PC-3 (cell line): ENCODE results near the gene OR1A2. TPM values are rescaled to one million over a fixed set of nuclear protein-coding genes. Genes with fewer than 3 reads are reported as not detected.

Experiments used
- ATAC-seq: fragments of 200-7000 bp; cut with Tn5 transposase; 2 replicates; pipeline ENCODE4 v1.9.1; 2020; ENCODE audit warnings: mild to moderate bottlenecking, moderate library complexity
- BruUV-seq: library from RNA; stranded (reverse); fragments of 400-500 nt; replicated peaks from 2 replicates; lab custom pipeline; 2021; lab: Mats Ljungman, UMichigan
- CTCF ChIA-PET: fragments of 300-600 bp; sonication (Branson Sonifier 250); formaldehyde crosslinking; loops from one replicate; lab custom pipeline; 2022; ENCODE audit warnings: antibody characterized with exemption; lab: Charles Lee
- POLR2A ChIA-PET: fragments of 300-600 bp; sonication (Branson Sonifier 250); formaldehyde crosslinking; loops from one replicate; lab custom pipeline; 2022; ENCODE audit warnings: antibody characterized with exemption; ENCODE audit not compliant: unreplicated experiment; lab: Charles Lee
- DNase-seq: peaks from one replicate; pipeline ENCODE4 v3.0.0-alpha.2; 2015
- H2AFZ ChIP-seq: fragments of 300-600 bp; sonication (generic); 2 replicates; pipeline ENCODE4 v1.6.0; 2016; ENCODE audit warnings: antibody characterized with exemption, low read length
- H3F3A ChIP-seq: fragments of 300-600 bp; sonication (generic); one replicate; pipeline ENCODE4 v1.6.0; 2017; ENCODE audit warnings: antibody characterized with exemption, low read length, control low read depth, mild to moderate bottlenecking; ENCODE audit not compliant: unreplicated experiment
- H3K27ac ChIP-seq: fragments of 300-600 bp; sonication (generic); 2 replicates; pipeline ENCODE4 v1.5.1; 2016; ENCODE audit warnings: mild to moderate bottlenecking, low read length
- H3K27me3 ChIP-seq: fragments of 300-600 bp; sonication (generic); 2 replicates; pipeline ENCODE4 v1.6.1; 2016; ENCODE audit warnings: low read length, mixed read lengths
- H3K36me3 ChIP-seq: fragments of 300-600 bp; sonication (generic); 2 replicates; pipeline ENCODE4 v1.6.1; 2016; ENCODE audit warnings: low read depth, mixed run types, low read length, mixed read lengths
- H3K4me1 ChIP-seq: fragments of 300-600 bp; sonication (generic); 2 replicates; pipeline ENCODE4 v1.5.1; 2016; ENCODE audit warnings: low read length; ENCODE audit not compliant: insufficient read depth
- H3K4me2 ChIP-seq: fragments of 300-600 bp; sonication (generic); 2 replicates; pipeline ENCODE4 v1.6.0; 2016; ENCODE audit warnings: low read length
- H3K4me3 ChIP-seq: fragments of 300-600 bp; sonication (generic); 2 replicates; pipeline ENCODE4 v1.5.1; 2016; ENCODE audit warnings: mild to moderate bottlenecking, low read length, mixed read lengths
- H3K79me2 ChIP-seq: fragments of 300-600 bp; sonication (generic); 2 replicates; pipeline ENCODE4 v1.6.1; 2017; ENCODE audit warnings: low read length, mixed read lengths
- H3K9ac ChIP-seq: fragments of 300-600 bp; sonication (generic); 2 replicates; pipeline ENCODE4 v1.6.0; 2016; ENCODE audit warnings: mild to moderate bottlenecking, low read length
- H3K9me2 ChIP-seq: fragments of 300-600 bp; sonication (generic); replicated peaks from 2 replicates; pipeline ENCODE4 v1.6.1; 2016; ENCODE audit warnings: mixed run types, low read length, mixed read lengths
- H3K9me3 ChIP-seq: fragments of 300-600 bp; sonication (generic); 2 replicates; pipeline ENCODE4 v1.6.1; 2016; ENCODE audit warnings: low read length, mixed read lengths
- H4K20me1 ChIP-seq: fragments of 300-600 bp; sonication (generic); 2 replicates; pipeline ENCODE4 v1.6.1; 2016; ENCODE audit warnings: low read length, mixed read lengths
- EZH2 ChIP-seq: fragments of 300-600 bp; sonication (generic); IDR thresholded peaks from one replicate; pipeline ENCODE4 v1.6.1; 2017; ENCODE audit warnings: antibody characterized with exemption, mild to moderate bottlenecking, low read length; ENCODE audit not compliant: unreplicated experiment
- EZH2phosphoT487 ChIP-seq: fragments of 300-600 bp; sonication (generic); IDR thresholded peaks from 2 replicates; pipeline ENCODE4 v1.6.1; 2018; ENCODE audit warnings: mild to moderate bottlenecking, antibody characterized with exemption, low read length, borderline replicate concordance
- intact Hi-C: fragments of 100-400 bp; cut with micrococcal nuclease; formaldehyde crosslinking; loops from 2 replicates; pipeline ENCODE4 v1.9.0; 2023
- total RNA-seq: library from RNA; depleted of rRNA; stranded (reverse); fragments of >200 nt; gene quantifications from 2 replicates; pipeline ENCODE4 v1.2.3, GENCODE V29; 2014
- TF ChIP-seq, protein P1 (sequence below): fragments of 300-600 bp; sonication (generic); conservative IDR thresholded peaks from 2 replicates; pipeline ENCODE4 v1.5.1; 2017; ENCODE audit warnings: antibody characterized with exemption, low read depth, mild to moderate bottlenecking, low read length

The OR1A2 gene
- total RNA-seq, 1 experiment from 2014 or later, result not detected

- Histone ChIP-seq H3K36me3 (no peaks in the 10 kb centered on the region), H3K4me2 (no peak overlapping the region), H3K9ac (no peak overlapping the region), H4K20me1 (no peaks in the 10 kb centered on the region), H3K4me3 (no peak overlapping the region), H3K4me1 (no peaks in the 10 kb centered on the region), H2AFZ (no peak overlapping the region), H3K27ac (no peak overlapping the region), H3K27me3 (peaks cover 28% of the 10 kb centered on the region), H3F3A (no peaks in the 10 kb centered on the region), H3K9me2 (no peaks in the 10 kb centered on the region), H3K79me2 (no peaks in the 10 kb centered on the region), H3K9me3 (no peaks in the 10 kb centered on the region)
- CTCF ChIA-PET, result no interaction called here
- DNase-seq, result no peak
- POLR2A ChIA-PET, result no interaction called here
- BruUV-seq, result no TSS peak
- no peak for TF ChIP-seq EZH2
- no peak for TF ChIP-seq EZH2phosphoT487
- TF ChIP-seq, protein P1, sequence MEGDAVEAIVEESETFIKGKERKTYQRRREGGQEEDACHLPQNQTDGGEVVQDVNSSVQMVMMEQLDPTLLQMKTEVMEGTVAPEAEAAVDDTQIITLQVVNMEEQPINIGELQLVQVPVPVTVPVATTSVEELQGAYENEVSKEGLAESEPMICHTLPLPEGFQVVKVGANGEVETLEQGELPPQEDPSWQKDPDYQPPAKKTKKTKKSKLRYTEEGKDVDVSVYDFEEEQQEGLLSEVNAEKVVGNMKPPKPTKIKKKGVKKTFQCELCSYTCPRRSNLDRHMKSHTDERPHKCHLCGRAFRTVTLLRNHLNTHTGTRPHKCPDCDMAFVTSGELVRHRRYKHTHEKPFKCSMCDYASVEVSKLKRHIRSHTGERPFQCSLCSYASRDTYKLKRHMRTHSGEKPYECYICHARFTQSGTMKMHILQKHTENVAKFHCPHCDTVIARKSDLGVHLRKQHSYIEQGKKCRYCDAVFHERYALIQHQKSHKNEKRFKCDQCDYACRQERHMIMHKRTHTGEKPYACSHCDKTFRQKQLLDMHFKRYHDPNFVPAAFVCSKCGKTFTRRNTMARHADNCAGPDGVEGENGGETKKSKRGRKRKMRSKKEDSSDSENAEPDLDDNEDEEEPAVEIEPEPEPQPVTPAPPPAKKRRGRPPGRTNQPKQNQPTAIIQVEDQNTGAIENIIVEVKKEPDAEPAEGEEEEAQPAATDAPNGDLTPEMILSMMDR, result no peak
- intact Hi-C loops, result no loop called here
- no peak for ATAC-seq
Measured at GRCh38 chr17:3189961-3190360, 7.4 kb upstream of the OR1A2 start.

DNA sequence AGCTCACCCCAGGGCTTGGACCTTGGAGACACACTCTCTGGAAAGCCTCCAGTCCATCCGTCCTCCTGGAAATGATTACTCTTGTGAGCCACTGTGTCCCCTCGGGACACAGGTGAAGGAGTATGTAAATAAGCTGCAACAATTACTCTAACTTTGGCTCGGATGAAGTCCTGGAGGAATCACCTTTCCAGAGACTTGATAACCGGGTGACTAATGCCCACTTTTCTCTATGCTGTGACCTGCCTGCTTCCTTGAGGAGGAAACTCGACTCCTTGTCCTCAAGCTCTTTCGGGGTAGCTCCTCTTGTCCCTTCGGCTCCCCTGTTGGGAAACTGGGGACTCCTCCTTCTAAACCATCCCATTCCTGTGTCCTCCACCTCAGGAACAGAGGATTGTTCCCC is 10.0 kb downstream of the OR1A2 start, which contains the start of gene OR1A1:
OR1A1 (plus strand) TSS at position 301 of the 400 bp plus-strand sequence. CDS start 7,954 bp downstream, outside the sequence.
- DNase-seq, result no peak
- no TSS peak for BruUV-seq
- Histone ChIP-seq H4K20me1 (no peaks in the 10 kb centered on the region), H3K36me3 (no peaks in the 10 kb centered on the region), H3K79me2 (no peaks in the 10 kb centered on the region), H3K4me1 (no peaks in the 10 kb centered on the region), H2AFZ (no peak within 1 kb of the TSS), H3F3A (no peaks in the 10 kb centered on the region), H3K27ac (no peak within 1 kb of the TSS), H3K4me3 (no peak within 1 kb of the TSS), H3K9me3 (no peaks in the 10 kb centered on the region), H3K9me2 (no peaks in the 10 kb centered on the region), H3K27me3 (peaks cover 4% of the 10 kb centered on the region; the same call in 1 of the 2 replicates), H3K4me2 (no peak within 1 kb of the TSS), H3K9ac (no peak within 1 kb of the TSS)
- CTCF ChIA-PET, result no interaction called here
- no peak for ATAC-seq
- TF ChIP-seq EZH2phosphoT487, result no peak
- TF ChIP-seq EZH2, result no peak
- TF ChIP-seq, protein P1, result no peak
- POLR2A ChIA-PET, result no interaction called here
- intact Hi-C loops, result no loop called here

DNA sequence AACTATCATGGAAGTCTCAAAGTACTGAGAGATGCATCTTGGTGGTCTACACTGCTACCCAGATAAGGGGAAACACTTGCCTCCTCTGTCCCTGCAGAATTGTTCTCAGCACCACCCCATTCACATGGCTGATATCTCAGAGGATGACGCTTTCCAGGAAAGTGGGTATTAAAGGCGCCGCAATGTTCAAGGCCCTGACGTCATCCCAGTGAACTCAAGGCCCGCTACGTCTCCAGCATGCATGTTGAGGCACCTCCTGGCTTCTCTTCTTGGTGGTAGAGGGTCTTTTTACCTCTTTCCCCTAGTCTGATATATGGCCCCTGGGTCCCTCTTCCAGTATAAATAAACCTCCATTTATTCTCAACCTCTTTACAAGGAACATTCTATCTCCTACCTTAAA is 11.2 kb downstream of the OR1A2 start:
- POLR2A ChIA-PET, result no interaction called here
- H3K36me3 ChIP-seq, result no peaks in the 10 kb centered on the region
- ATAC-seq, result no peak
- H3K27ac ChIP-seq, result no peak overlapping the region
- H3F3A ChIP-seq, result no peaks in the 10 kb centered on the region
- intact Hi-C loops, result no loop called here
- no peak for TF ChIP-seq EZH2
- H3K4me1 ChIP-seq, result no peaks in the 10 kb centered on the region
- no peak for DNase-seq
- H4K20me1 ChIP-seq, result no peaks in the 10 kb centered on the region
- no peaks in the 10 kb centered on the region for H3K79me2 ChIP-seq
- no TSS peak for BruUV-seq
- CTCF ChIA-PET, result no interaction called here
- H3K4me2 ChIP-seq, result no peak overlapping the region
- H3K9ac ChIP-seq, result no peak overlapping the region
- H2AFZ ChIP-seq, result no peak overlapping the region
- H3K9me2 ChIP-seq, result no peaks in the 10 kb centered on the region
- no peaks in the 10 kb centered on the region for H3K9me3 ChIP-seq
- no peak overlapping the region for H3K4me3 ChIP-seq
- peaks cover 4% of the 10 kb centered on the region; the same call in 1 of the 2 replicates for H3K27me3 ChIP-seq
